G401.6 (cell line): Measurements from ENCODE around the gene RBM41.
"Not testable (repeated sequence)": the region's sequence is repeated elsewhere in the genome, so short reads cannot be mapped to it uniquely, and the experiment has no call there.

ENCODE experiments used
- FAIRE-seq: peaks from 2 replicates; lab custom pipeline; 2012; peaks lifted over from hg19 to GRCh38; lab: Jason Lieb, UNC

RBM41 gene

DNA sequence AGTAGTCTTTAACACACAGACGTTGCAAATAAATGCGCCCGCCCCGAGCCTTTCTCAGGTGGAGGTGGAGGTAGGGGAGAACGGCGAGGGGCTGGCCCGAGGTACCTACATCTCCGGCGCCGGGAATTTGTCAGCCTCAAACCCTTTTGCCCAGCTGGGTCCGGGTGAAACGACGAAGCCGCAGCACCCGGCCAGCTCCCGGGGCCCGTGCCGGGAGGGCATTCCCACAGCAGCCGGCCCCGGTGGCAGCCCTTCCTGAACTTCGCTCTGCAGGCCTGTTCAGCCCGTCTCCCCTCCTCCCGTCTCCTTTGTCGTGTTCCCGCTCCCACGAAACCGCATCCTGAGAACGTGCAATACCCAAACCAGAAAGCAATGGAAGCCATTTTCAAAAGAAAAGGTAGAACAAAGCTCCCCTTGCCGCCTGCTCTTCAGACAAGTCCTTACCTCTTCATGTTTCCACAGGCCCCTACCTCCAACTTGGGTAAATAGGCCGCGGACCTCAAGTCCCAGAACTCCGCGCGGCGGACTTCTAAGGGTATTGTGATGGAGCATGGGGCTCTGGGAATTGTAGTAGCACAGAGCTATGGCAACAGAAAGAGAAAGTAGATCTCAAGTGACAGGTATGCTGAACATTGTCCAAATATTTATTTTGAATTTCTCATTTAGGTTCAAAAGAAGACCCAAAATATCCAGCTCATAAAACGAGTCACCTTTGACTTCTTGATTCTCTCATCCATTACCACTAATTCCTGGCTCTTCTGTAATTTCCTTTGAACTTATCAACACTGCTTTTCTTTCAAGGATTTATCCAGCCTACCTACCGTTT, at the start of gene RBM41:
Gene RBM41 (minus strand): TSS at position 501 of the 826 bp plus-strand sequence. CDS start 49 bp downstream, at position 452.
- peak; percentile 97 for FAIRE-seq

DNA sequence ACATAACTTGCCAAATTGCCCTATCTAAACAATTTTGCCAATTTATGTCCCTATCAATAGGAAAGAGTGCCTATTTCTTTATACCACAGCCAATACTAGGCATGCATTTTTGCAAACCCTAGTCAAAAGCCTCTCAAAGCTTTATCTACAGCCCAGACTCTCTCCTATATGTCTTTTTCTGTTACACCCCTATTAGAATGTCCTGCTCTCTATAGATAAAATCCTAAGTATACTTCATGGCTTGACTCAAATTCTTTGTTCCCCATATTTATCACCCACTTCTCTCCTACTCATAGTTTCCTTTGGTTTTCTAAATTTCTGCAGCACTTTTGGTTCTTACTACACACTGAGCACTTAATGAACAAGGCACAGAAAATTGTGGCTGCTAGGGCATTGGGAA, 49.6 kb upstream of the RBM41 start:
- no peak for FAIRE-seq

DNA sequence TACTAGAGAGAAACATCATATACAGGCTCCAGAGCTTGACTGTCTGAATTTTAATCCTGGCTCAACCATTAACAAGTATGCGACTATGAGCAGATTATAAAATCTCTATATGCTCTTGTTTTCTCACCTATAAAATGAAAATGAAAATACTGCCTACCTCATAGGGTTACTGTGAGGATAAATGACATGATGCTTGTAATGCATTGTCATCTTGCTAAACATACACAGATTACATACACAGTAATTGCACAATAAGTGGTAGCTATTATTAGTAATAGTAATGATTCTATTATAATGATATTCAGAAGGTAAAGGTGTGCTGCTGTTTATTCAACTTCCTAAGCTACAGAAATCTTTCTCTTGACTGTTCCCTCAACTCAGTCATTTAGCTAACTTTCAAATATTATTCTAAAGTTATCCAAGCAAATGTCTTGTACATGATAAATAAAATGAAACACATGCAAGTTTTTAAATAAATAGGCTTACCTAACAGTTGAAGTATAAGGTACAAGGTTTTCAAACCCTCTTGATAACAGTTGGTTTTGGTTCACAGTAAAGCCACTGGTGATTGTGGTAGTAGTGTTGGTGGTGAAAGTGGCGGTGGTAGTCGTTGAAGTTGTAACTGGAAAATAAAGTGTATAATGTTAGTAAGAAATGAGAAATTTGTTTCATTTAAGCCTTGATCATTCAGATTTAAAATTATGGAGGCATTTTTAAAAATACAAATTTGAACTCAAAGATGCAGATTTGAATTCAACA, 48.7 kb upstream of the RBM41 start:
- FAIRE-seq = no peak

DNA sequence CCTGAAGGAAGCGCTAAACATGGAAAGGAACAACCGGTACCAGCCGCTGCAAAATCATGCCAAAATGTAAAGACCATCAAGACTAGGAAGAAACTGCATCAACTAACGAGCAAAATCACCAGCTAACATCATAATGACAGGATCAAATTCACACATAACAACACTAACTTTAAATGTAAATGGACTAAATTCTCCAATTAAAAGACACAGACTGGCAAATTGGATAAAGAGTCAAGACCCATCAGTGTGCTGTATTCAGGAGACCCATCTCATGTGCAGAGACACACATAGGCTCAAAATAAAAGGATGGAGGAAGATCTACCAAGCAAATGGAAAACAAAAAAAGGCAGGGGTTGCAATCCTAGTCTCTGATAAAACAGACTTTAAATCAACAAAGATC, 39.0 kb upstream of the RBM41 start:
- not testable (repeated sequence) for FAIRE-seq

DNA sequence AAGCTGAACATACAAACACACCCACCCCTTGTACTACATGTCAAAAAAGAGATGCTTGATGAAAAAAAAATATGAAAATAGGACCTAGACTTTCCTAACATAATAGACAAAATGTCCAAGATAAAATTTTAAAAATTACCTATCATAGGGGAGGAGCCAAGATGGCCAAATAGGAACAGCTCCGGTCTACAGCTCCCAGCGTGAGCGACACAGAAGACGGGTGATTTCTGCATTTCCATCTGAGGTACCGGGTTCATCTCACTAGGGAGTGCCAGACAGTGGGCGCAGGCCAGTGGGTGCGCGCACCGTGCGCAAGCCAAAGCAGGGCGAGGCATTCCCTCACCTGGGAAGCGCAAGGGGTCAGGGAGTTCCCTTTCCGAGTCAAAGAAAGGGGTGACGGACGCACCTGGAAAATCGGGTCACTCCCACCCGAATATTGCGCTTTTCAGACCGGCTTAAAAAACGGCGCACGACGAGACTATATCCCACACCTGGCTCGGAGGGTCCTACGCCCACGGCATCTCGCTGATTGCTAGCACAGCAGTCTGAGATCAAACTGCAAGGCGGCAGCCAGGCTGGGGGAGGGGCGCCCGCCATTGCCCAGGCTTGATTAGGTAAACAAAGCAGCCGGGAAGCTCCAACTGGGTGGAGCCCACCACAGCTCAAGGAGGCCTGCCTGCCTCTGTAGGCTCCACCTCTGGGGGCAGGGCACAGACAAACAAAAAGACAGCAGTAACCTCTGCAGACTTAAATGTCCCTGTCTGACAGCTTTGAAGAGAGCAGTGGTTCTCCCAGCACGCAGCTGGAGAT, 37.2 kb upstream of the RBM41 start:
- not testable (repeated sequence) for FAIRE-seq

DNA sequence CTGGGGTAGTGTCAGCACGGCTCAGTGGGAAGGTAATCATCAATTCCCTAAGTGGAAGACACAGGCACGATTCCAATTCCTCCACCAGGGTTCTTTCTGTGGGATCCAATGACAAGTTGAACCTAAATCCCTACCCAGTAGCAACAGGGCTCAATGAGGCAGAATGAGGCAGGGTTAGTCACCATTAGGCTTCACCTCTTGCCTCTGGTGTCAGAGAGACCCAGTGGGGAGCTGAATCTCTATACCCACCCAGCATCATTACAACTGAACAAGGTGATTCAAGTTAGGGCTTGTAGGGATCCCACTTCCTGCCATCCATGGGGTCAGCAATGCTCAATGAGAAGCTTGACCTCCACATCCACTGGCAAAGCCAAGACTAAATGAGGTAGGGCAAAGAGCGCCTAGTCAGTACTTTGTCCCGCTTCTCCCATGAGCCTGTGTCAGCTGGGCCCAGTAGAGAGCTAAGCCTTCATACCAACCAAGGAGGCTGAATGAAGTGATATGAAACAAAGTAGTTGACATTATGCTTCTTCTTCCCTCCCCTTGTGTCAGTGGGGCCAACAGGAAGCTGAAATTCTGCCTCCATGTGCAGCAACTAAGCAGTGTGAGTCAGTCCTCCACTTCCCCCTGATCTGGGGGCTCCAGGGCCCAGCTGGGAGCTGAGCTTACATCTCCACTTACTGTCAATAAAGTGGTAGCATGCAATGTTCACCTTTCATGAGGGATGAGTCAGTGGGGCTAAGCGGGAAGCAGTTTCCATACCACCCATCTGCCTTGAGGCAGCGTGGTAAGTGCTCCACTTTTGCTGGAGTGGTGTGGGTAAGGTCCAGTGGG, 36.4 kb upstream of the RBM41 start:
- FAIRE-seq = no peak

- no peak for FAIRE-seq
These were observed 34.4 kb upstream of the RBM41 start for GRCh38 chrX:107153005-107153404.

GRCh38 chrX:107146670-107147069, 28.0 kb upstream of the RBM41 start:
- no peak for FAIRE-seq

- no peak for FAIRE-seq
These were observed 17.3 kb upstream of the RBM41 start for GRCh38 chrX:107135965-107136307.

DNA sequence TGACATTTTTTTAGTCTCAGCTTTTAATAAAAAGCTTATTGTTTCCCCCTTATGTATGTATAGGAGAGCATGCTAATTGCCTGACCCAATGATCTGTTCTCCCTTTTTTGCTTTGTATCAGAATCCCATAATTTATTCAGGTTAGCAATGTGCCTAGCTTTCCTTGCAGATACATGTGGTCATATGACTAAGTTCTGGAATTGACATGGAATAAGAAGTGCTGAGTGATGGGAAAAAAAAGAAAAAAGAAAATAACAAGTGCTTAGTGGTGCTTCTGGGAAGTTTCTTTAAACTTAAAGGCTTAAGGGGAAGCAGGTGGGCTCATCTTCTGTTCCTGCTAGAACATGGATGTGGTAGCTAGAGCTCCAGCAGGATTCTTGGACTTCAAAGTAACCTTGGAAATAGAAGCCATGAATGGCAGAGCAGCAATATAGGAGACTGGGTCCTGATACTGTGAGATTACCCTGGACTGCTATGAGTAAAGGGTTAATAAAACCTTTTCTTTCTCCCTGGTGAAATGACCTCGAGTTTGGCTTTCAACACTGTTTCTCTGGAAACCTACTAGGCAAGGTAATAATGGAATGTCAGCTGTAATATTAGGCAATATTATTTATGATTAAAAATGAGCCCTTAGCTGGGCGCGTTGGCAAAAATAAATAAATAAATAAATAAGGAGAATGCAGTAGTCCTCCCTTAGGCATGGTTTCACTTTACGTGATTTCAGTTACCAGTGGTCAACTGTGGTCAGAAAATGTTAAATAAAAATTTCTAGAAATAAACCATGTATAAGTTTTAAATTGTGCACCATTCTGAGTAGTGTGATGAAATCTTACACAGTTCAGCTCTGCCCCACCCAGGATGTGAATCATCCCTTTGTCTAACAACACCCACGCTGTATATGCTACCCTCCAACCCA, 16.7 kb upstream of the RBM41 start:
- no peak for FAIRE-seq

- FAIRE-seq = no peak
These were observed 5.1 kb upstream of the RBM41 start for GRCh38 chrX:107123750-107124149.

GRCh38 chrX:107119283-107119682, 661 bp upstream of the RBM41 start:
- FAIRE-seq = no peak

DNA sequence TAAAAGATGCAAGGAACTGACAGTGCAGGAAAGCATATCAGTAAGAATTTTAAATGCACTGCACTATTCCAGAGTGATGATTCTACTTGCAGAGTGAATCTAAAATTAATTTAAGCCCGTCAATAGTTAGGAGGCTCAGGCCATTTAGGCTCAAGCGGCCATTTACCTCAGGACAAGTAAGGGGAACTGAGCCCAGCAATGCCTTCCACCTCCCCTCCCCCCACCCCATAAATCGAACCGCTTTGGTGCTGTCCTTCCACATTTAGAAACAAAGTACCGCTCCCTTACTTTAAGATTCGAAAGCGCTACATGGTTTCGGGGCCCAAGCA, 665 bp downstream of the RBM41 start:
- no peak for FAIRE-seq

GRCh38 chrX:107107459-107107858, 11.2 kb downstream of the RBM41 start:
- no peak for FAIRE-seq

GRCh38 chrX:107102980-107103379, 15.6 kb downstream of the RBM41 start:
- FAIRE-seq = no peak

GRCh38 chrX:107076158-107076557, 42.5 kb downstream of the RBM41 start:
- no peak for FAIRE-seq

DNA sequence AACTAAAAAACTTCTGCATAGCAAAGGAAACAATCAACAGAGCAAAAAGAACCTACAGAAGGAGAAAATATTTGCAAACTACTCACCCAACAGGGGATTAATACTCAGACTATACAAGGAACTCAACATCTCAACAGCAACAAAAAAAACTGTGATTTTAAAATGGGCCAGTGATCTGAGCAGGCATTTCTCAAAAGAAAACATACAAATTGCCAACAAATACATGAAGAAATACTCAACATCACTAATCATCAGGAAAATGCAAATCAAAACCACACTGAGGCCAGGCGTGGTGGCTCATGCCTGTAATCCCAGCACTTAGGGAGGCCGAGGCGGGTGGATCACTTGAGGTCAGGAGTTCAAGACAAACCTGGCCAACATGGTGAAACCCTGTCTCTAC, 60.9 kb downstream of the RBM41 start:
- not testable (repeated sequence) for FAIRE-seq

GRCh38 chrX:107054978-107055377, 63.6 kb downstream of the RBM41 start:
- FAIRE-seq = no peak

DNA sequence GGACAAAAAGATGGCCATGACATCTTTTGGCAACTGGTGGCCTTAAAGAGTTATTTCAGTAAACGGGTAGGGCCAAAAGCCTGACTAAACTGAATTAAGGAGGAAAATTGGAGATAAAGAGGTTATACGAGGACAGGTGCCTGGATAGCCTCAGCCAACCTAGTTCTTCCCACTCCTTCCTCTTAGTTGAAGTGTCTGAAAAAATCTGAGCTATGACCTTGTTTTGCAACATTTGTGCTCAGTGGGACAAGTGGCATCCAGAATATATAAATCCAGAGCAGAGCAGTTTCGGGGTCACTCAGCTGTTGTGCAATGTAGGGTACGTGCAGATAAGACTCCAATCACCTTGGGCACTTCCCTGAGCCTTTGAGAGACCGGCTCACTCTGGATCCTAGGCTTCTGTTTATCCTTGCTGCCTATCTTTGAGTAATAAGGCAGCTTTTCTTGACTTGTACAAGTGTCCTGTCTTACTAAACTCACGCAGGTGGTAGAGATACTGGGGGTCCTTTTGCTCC, 68.4 kb downstream of the RBM41 start:
- no peak for FAIRE-seq

GRCh38 chrX:107047622-107048021, 71.0 kb downstream of the RBM41 start:
- no peak for FAIRE-seq

DNA sequence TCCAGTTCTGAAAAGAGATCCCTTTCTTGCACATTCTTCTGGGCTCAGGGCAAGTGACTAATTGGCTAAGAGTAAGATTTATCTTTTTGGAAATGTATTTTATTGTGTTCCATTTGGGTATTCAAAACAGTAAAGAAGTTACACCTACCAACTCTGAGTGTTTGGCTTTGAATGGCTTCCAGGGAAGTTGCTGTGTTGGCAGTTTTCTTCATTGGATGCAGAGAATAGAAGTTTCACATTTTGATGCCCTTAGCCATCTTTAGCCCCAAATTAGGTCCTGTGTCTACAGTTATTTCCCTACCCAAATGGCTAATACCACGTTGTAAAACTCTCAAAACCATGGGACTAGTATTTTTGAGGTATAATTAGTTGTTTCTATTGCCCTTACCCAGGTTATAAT, 88.9 kb downstream of the RBM41 start:
- no peak for FAIRE-seq
